Mononuclear cell (primary cell): ENCODE data around the gene ARRDC4. TPM values are rescaled to one million over a fixed set of nuclear protein-coding genes. Genes with fewer than 3 reads are reported as not detected.
"Not testable (repeated sequence)": the region's sequence is repeated elsewhere in the genome, so short reads cannot be mapped to it uniquely, and the experiment has no call there.

Experiments
- H3K27me3 ChIP-seq: 2 replicates; pipeline ENCODE4 v1.6.0; 2011; ENCODE audit warnings: low read length, control low read depth; ENCODE audit not compliant: insufficient read depth
- H3K4me1 ChIP-seq: 2 replicates; pipeline ENCODE4 v1.5.1; 2011; ENCODE audit warnings: mild to moderate bottlenecking, low read length, control low read depth; ENCODE audit not compliant: insufficient read depth
- H3K4me3 ChIP-seq: 2 replicates; pipeline ENCODE4 v1.5.1; 2011; ENCODE audit warnings: mild to moderate bottlenecking, low read length, moderate library complexity
- H3K9me3 ChIP-seq: 2 replicates; pipeline ENCODE4 v1.5.1; 2011; ENCODE audit warnings: low read depth, mild to moderate bottlenecking, control low read depth, low read length
- total RNA-seq: library from RNA; depleted of rRNA; stranded (reverse); fragments of >200 nt; gene quantifications from one replicate; pipeline ENCODE4 v1.2.3, GENCODE V29; 2012

The ARRDC4 gene
- total RNA-seq, 1 donor = 22.6 TPM

DNA sequence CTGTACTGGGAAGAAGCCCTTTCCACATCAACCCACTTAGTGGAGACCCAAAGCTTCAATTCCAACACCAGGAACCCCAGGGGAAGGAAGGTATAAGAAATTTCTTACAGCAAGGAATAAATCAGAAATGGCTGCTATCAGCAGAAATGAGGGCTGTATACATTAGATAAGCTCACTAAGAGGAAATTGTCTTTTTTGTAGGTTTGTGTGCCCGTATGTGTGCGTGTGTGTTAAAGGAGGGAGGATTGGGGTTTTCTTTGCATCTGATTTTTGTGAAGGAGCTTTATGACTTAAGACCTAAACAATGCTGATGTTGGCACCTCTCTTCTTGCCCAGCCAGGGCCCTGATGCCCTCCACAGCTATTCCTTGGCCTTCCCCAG lies 18.6 kb downstream of the ARRDC4 start:
- Histone ChIP-seq H3K9me3 (no peaks in the 10 kb centered on the region), H3K4me3 (no peak overlapping the region), H3K4me1 (peaks cover under 1% of the 10 kb centered on the region)

DNA sequence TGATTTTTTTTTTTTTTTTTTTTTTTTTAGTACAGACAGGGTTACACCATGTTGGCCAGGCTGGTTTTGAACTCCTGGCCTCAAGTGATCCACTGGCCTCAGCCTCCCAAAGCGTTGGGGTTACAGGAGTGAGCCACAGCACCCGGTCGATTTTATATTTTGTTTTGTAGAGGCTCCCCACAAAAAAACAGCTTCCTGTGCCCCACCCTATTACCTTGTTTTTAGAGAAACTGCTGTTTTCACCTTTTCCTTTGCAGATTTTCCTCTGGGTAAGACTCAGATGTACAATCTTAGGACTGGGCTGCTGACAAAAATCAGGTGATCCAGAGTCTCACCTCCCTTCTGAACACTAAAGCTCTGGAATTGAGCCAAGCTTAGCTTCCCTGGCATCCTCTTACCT lies 20.6 kb downstream of the ARRDC4 start:
- Histone ChIP-seq H3K4me1 (peaks cover 9% of the 10 kb centered on the region), H3K9me3 (no peaks in the 10 kb centered on the region), H3K4me3 (no peak overlapping the region), H3K27me3 (no peaks in the 10 kb centered on the region)

More for the DNA sequence above, 18.6 kb downstream of the ARRDC4 start:
- H3K27me3 ChIP-seq = no peaks in the 10 kb centered on the region

DNA sequence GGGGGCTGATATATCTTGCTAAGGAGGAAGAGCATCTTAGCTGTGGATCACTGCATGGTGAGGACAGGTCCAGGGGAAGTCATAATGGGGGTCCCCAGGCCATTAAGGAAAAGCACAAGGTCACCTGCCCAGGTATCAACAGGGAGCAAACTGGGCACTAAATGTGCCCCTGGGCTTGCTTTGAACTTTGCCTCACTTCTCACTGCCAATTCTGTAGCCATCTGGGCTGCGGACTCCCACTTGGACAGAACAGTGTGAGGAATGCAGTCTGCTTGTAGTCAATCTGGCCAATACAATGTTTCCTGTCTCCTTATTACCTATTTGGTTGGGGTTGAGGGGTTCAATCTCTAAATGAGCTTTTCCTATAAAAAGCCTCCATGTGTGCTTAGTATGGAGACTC lies 21.3 kb downstream of the ARRDC4 start:
- no peak overlapping the region for H3K4me3 ChIP-seq
- peaks cover 9% of the 10 kb centered on the region for H3K4me1 ChIP-seq
- H3K9me3 ChIP-seq = no peaks in the 10 kb centered on the region
- H3K27me3 ChIP-seq = no peaks in the 10 kb centered on the region

DNA sequence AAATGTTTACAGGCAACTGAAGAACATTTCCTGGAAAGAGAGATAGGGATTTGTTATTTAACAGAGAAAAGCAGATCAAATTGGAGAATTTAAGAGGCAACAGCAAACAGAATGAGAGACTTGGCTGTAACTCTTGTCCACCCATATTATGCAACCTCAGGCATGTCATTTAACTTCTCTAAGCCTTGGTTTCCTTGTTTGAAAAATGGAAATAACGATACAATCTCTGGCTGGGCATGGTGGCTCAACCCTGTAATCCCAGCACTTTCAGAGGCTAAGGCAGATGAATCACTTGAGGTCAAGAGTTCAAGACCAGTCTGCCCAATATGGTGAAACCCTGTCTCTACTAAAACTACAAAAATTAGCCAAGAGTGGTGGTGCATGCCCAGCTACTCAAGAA lies 23.7 kb downstream of the ARRDC4 start:
- H3K9me3 ChIP-seq = no peaks in the 10 kb centered on the region
- H3K4me3 ChIP-seq = no peak overlapping the region
- no peaks in the 10 kb centered on the region for H3K27me3 ChIP-seq
- H3K4me1 ChIP-seq = peaks cover 9% of the 10 kb centered on the region

DNA sequence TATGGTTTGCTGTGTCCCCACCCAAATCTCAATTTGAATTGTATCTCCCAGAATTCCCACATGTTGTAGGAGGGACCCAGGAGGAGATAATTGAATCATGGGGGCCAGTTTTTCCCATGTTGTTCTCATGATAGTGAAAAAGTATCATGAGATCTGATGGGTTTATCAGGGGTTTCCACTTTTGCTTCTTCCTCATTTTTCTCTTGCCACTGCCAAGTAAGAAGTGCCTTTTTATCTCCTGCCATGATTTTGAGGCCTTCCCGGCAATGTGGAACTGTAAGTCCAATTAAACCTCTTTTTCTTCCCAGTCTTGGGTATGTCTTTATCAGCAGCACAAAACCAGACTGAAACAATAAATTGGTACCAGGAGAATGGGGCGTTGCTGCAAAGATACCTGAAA lies 25.5 kb downstream of the ARRDC4 start:
- not testable (repeated sequence) for H3K27me3 ChIP-seq, H3K4me3 ChIP-seq, H3K4me1 ChIP-seq, H3K9me3 ChIP-seq

DNA sequence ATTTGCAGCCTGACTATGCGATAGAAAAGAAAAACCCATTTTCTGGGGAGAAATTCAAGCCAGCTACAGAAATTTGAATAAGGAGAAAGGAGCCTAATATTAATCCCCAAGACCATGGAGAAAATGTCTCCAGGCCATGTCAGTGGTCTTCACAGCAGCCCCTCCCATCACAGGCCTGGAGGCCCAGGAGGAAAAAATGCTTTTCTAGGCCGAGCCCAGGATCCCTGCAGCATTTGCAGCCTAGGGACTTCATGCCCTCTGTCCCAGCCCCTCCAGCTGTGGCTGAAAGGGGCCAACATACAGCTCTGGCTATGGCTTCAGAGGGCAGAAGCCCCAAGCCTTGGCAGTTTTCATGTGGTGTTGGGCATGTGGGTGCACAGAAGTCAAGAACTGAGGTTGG lies 26.3 kb downstream of the ARRDC4 start:
- no peaks in the 10 kb centered on the region for H3K27me3 ChIP-seq
- H3K9me3 ChIP-seq = no peaks in the 10 kb centered on the region
- H3K4me3 ChIP-seq = no peak overlapping the region
- peaks cover 9% of the 10 kb centered on the region for H3K4me1 ChIP-seq

DNA sequence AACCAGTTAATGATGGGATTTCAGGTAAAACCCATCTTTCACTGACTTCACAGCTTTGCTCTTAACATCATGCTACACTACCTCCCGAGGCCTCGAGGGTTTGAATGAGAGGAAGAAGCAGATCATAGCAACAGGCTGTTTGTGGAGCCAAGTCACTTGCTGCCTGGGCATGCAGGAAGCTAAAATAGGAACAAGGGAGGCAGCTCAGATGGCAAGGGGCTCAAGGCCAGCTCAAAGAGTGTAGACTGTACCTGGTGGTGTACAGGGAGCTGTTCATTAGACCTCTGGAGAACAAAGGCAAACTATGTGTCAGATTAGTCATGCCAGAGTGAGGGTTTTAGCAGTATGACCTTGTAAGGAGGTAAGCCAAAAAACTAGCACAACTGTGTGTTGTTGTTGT lies 28.8 kb downstream of the ARRDC4 start:
- Histone ChIP-seq H3K27me3 (no peaks in the 10 kb centered on the region), H3K4me3 (no peak overlapping the region), H3K4me1 (peaks cover 7% of the 10 kb centered on the region), H3K9me3 (no peaks in the 10 kb centered on the region)

DNA sequence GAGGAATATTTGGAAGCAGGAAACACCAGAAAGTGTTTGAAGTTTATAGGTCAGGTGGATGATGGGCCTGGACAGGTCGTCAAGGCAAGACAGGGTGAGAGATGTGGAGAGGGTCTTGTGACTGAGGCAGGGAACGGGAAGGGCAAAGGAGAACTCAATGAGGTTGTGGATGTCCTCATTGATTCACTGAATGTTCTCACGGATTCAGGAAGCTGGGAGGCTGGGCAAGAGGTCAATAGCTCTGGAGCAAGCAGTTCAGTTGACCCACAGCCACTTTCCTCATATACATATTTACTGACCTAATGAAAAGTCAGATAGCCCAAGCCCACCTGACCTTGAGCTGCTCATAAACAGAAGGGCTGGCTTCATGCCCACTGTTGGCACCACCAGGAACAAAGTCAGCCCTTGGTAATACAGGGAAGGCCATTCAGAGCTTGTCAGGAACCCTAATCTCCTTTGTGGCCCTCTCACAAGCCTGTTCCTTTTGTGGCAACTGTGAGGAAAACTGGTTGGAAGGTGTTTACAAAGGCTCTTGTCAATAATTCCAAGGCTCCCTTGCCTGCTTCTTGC lies 31.6 kb downstream of the ARRDC4 start:
- no peak overlapping the region for H3K4me3 ChIP-seq
- H3K9me3 ChIP-seq = no peaks in the 10 kb centered on the region
- no peaks in the 10 kb centered on the region for H3K27me3 ChIP-seq
- H3K4me1 ChIP-seq = peaks cover 9% of the 10 kb centered on the region

DNA sequence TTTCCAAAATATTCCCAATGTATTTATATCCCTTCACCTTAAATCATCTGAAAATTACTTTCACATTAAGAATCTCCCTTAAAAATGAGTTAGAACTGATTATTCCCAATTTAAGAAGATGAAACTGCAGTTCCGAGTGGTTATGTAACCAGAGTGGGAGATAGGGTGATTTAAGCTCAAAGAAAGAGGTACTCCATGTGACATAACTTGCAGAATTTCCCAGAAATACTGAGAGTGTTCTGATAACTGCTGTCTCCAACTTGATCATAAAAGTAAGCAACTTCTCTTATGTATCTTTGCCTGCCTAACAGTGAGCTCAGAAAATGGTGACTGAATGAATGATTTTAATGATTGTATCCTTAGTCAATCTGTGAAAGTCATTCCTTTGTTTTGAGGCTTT lies 32.3 kb downstream of the ARRDC4 start:
- H3K4me3 ChIP-seq = no peak overlapping the region
- H3K9me3 ChIP-seq = no peaks in the 10 kb centered on the region
- peaks cover 9% of the 10 kb centered on the region for H3K4me1 ChIP-seq
- H3K27me3 ChIP-seq = no peaks in the 10 kb centered on the region

DNA sequence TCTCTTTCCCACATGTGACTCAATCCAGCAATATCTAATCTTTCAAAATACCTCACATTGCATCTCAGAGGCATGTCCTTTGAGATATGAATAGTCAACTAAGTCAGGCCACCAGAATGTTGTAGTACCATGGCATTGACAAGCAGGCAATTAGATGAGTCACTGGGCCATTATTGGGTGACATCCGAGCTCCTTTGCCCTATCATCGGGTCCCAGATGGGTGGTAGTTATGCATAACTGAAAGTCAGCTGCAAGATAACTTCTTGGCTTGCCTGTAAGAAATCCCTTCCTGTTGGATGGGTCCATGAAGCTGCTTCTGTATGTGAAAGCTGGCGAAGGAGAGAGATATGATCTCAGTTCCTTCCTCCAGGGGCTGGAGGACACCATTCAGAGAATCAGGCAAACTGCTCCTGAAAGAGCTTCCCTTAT lies 32.8 kb downstream of the ARRDC4 start:
- Histone ChIP-seq H3K4me1 (peaks cover 9% of the 10 kb centered on the region), H3K27me3 (no peaks in the 10 kb centered on the region), H3K4me3 (no peak overlapping the region), H3K9me3 (no peaks in the 10 kb centered on the region)

DNA sequence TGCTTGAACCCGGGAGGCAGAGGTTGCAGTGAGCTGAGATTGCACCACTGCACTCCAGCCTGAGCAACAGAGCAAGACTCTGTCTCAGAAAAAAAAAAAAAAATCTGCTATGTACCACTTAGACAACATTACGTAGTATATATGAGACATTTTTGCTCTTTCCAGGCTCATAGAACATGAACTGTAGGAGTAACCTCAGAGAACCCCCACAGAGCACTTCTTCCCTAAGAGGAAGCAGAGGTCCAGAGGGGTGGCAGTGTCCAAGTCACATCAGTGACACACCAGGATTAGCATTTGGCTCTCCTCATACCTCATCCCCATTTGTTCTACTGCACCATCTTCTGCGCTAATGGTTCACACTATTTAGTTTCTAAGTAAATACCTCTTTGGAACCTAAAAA lies 33.7 kb downstream of the ARRDC4 start:
- peaks cover 9% of the 10 kb centered on the region for H3K4me1 ChIP-seq
- no peaks in the 10 kb centered on the region for H3K27me3 ChIP-seq
- H3K4me3 ChIP-seq = no peak overlapping the region
- no peaks in the 10 kb centered on the region for H3K9me3 ChIP-seq

DNA sequence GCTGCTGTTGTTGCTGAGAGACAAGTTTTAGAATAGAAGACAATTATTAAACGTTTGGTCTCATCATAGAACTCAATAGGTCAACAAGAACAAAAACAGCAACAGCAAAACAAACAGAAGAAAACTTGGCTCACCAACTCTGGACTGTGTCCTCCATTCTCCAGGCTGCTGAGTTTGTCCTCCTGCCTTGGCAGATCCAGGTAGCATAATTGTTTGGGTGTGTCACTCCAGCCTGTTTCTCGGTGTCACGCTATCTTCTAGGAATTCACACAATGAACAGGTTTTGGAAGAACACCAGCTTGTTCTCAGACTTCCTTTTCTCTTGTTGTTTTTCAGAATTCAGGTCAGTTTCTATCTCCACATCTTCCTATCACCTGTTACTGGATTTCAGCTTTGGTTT lies 34.7 kb downstream of the ARRDC4 start:
- Histone ChIP-seq H3K4me1 (peaks cover 9% of the 10 kb centered on the region), H3K27me3 (no peaks in the 10 kb centered on the region), H3K4me3 (no peak overlapping the region), H3K9me3 (no peaks in the 10 kb centered on the region)

DNA sequence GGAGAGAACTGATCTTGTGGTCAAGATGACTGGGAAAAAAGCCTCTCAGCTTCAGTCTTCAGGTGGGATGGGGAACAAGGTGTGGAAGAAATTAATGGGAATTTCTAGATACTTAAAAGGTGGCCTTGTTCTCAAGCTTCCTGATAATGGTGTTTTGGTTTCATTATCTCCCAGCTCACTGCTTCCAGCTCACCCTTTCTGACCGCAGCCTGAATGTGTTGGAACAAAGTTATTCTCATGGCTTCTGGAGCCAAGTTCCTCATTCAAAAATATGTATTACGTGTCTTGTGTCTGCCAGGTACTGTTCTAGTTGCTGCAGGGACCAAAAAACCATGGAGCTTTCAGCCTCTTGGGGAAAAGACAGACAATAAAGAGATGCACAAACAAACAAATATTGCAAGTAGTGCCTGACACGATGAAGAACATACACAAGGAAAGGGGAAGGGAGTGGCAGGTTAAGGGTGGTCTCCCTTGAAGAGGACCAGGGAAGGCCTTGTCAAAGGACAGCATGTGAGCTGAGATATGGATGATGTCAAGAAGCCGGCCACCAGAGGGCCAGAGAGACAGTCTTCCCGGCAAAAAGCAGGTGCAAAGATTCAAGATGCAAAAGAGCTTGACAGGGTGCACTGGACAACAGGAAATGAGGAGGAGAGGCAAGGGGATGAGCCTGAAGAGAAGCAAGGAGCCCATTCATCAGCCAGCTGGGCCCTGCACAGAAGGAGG lies 35.5 kb downstream of the ARRDC4 start:
- Histone ChIP-seq H3K4me3 (no peak overlapping the region), H3K4me1 (peaks cover 9% of the 10 kb centered on the region), H3K9me3 (no peaks in the 10 kb centered on the region), H3K27me3 (no peaks in the 10 kb centered on the region)

DNA sequence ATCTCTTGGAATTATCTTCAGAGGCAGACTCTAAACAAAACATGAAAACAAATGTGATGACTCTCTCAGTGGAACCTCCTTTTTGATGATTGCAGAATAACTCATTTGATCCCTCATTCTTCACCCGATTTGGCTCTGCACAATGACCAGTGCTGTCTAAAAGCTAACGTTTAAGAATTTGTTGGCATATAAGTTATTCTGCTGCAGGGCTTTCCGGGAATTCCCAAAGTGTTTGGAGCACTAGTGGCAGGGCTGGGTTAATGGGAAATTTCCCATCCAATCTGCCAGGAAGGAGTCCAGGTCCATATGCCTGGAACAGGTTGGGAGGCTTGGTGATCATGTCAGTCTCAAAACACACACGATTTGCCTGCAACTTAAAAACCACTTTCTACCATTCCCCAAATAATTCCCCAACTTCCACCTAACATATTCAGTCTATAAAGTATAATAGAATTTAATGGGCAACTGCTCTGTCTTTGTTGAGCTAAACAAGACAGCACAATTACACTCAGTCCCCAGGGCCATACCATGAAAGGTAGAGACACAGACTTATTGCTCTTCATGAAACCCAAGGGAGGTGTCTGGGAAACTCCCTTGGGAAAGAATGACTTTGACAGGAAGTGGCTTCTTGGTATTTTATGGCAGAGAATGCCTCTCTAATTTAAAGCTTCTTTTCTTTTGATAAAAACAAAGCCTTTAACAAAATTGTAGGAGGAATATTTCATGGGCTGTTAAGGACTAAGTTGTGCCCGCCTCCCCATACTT lies 38.0 kb downstream of the ARRDC4 start:
- Histone ChIP-seq H3K9me3 (no peaks in the 10 kb centered on the region), H3K4me1 (peaks cover 9% of the 10 kb centered on the region), H3K4me3 (no peak overlapping the region), H3K27me3 (no peaks in the 10 kb centered on the region)

DNA sequence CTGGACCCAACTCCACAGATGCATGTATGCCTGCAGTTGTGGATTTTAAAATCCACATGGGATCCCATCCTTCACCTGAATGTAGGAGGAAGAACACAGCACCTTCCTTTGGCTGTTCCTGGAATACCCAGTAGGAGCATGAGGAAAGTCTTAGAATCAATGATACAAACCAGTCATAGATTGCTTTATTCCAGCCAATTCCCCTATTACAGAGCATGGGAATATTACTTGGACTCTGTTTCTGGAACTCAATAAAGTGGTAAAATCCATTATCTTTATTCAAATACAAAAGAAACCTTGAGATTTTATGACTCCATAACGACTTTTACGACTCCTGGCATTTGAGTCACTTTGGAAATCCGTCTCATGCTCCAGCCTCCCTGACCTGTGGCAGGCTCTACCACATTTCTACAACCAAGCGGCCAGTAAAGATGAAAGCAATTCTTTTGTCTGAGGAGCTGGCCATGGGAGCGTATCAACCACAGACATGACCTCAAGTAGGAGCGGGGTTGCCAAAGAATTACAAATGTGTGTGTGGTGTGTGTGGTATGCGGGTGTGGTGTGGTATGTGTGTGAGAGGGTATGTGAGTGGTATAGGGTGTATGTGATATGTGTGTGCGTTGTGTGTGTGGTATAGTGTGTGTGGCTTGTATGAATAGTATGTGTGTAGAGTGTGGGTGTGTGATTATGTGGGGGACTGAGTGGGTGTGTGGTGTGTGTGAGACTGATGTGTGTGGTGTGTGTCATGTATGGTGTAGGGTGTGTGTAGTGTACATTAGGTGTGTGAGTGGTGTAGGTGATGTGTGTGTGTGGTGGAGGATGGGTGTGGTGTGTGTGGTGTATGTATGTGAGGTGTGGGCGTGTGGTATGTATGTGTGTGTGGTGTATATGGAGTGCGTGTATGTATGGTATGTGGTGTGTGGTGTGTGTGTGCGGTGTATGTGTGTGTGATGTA lies 40.0 kb downstream of the ARRDC4 start:
- Histone ChIP-seq H3K4me1 (peaks cover 9% of the 10 kb centered on the region), H3K4me3 (no peak overlapping the region), H3K9me3 (no peaks in the 10 kb centered on the region), H3K27me3 (no peaks in the 10 kb centered on the region)
